ENCODE results near the gene ARID3C. TPM values are rescaled to one million over a fixed set of nuclear protein-coding genes. Genes with fewer than 3 reads are reported as not detected.

The ARID3C gene, protein sequence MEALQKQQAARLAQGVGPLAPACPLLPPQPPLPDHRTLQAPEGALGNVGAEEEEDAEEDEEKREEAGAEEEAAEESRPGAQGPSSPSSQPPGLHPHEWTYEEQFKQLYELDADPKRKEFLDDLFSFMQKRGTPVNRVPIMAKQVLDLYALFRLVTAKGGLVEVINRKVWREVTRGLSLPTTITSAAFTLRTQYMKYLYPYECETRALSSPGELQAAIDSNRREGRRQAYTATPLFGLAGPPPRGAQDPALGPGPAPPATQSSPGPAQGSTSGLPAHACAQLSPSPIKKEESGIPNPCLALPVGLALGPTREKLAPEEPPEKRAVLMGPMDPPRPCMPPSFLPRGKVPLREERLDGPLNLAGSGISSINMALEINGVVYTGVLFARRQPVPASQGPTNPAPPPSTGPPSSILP
- total RNA-seq (2021; ENCODE audit: unreplicated experiment) (0.42 TPM), Bru-seq, nascent RNA (percentile 21 among the genes with signal in this experiment), BruChase-seq, experiment 1, labeled RNA remaining after a 6-hour chase (percentile 42 among the genes with signal in this experiment), BruChase-seq, experiment 2, labeled RNA remaining after a 2-hour chase (percentile 35 among the genes with signal in this experiment)
- polyA plus RNA-seq (2012), result 0.20 and 0.29 TPM in 2 replicates
- long read RNA-seq, partial matches to known transcripts, result 0 of 1 reads
- long read RNA-seq, other reads (novel, unspliced or antisense), result 1 of 1 reads

GRCh38 chr9:34628656-34629490 is at the start of gene ARID3C:
ARID3C (minus strand) TSS chr9:34629066; CDS start chr9:34628014, 1,052 bp downstream.
- Histone ChIP-seq H3K27me3 (ENCODE audit: insufficient read depth, low read length) (peaks cover 8% of the 10 kb centered on the region; the same call in 1 of the 2 replicates), H3K4me3 (replicated peaks in 1 of 2; ENCODE audit: low read depth in 1 of 2, low read length in 2 of 2) (peak within 1 kb of the TSS; percentile 36 to 49), H3K9me2 (ENCODE audit: insufficient read depth) (no peaks in the 10 kb centered on the region), H3K9me3 (ENCODE audit: control insufficient read depth in 1 of 2, insufficient read depth in 1 of 2, low read depth in 1 of 2, low read length in 2 of 2) (no peaks in the 10 kb centered on the region), H3K79me2 (ENCODE audit: insufficient read depth, low read length) (no peaks in the 10 kb centered on the region), H3K4me2 (ENCODE audit: low read length) (peak within 1 kb of the TSS; percentile 75), H3K36me3 (ENCODE audit: control insufficient read depth in 1 of 2, insufficient read depth in 2 of 2, low read length in 2 of 2) (no peaks in the 10 kb centered on the region), H2AFZ (ENCODE audit: low read depth, low read length, poor library complexity, severe bottlenecking) (peak within 1 kb of the TSS; percentile 86), H4K20me1 (ENCODE audit: insufficient read depth) (no peaks in the 10 kb centered on the region), H3K9ac (ENCODE audit: low read length) (0 out of 2 replicates have a peak within 1 kb of the TSS, but pooled peaks have one; percentile 7), H3K4me1 (ENCODE audit: control insufficient read depth in 1 of 2, insufficient read depth in 2 of 2, low read length in 2 of 2) (peaks cover 8 to 29% of the 10 kb centered on the region in 2 experiments), H3K27ac (ENCODE audit: low read depth, low read length) (no peak within 1 kb of the TSS)
- POLR2A ChIA-PET, result interaction anchor here (1.5 to 1.7 kb wide), 2 partner anchors 9 kb away, joined by 3 to 7 read pairs; partner anchors contain the start of genes DCTN3 and SIGMAR1
- DNase-seq (ENCODE audit: low read depth, low spot score) (no peak), ATAC-seq (peak; percentile 91)
- RAD21 ChIA-PET (ENCODE audit: low non-redundant PET in 1 of 2, low total read pairs in 2 of 2, uncharacterized antibody in 2 of 2, unreplicated experiment in 2 of 2), result no interaction called here
- intact Hi-C loops (cut with micrococcal nuclease), result no loop called here
- TF ChIP-seq EZH2phosphoT487 (IDR thresholded peaks at IDR 0.05; ENCODE audit: borderline replicate concordance) (no peak), YY1 (IDR thresholded peaks at IDR 0.05; ENCODE audit: extremely low read depth, insufficient replicate concordance, low read depth, low read length) (no peak), CEBPB (IDR thresholded peaks at IDR 0.05; ENCODE audit: low read depth) (no peak), SP1 (IDR thresholded peaks at IDR 0.05; ENCODE audit: low read depth) (no peak), FOSL1 (IDR thresholded peaks at IDR 0.05; ENCODE audit: low read depth) (no peak), TCF7L2 (IDR thresholded peaks at IDR 0.05; ENCODE audit: borderline replicate concordance, extremely low read depth, insufficient read depth, insufficient read length) (no peak), SRF (IDR thresholded peaks at IDR 0.05; ENCODE audit: low read depth) (no peak), RAD21 (IDR thresholded peaks at IDR 0.05; ENCODE audit: low read depth) (no peak), MAX (IDR thresholded peaks at IDR 0.05) (no peak), POLR2AphosphoS5 (IDR thresholded peaks at IDR 0.05; ENCODE audit: low read depth, low read length) (no peak), EZH2 (IDR thresholded peaks at IDR 0.05) (no peak)
- BruUV-seq (replicated peaks), result no TSS peak
- CTCF ChIA-PET, result no interaction called here

All from HCT116 (cell line).